Upper lobe of right lung (tissue), 1 donor: ENCODE data around the gene MEGF6. TPM values are rescaled to one million over a fixed set of nuclear protein-coding genes. Genes with fewer than 3 reads are reported as not detected.

ENCODE experiments used
- ATAC-seq: fragments of 200-7000 bp; cut with Tn5 transposase; one replicate; pipeline ENCODE4 v1.9.1; 2020; ENCODE audit warnings: mild to moderate bottlenecking, moderate library complexity
- DNase-seq: peaks from one replicate; pipeline ENCODE4 v3.0.0-alpha.2; 2020
- H3K27ac ChIP-seq: fragments of 200-600 bp; one replicate; pipeline ENCODE4 v1.8.0; 2022
- H3K27me3 ChIP-seq: fragments of 200-600 bp; one replicate; pipeline ENCODE4 v1.8.0; 2022; ENCODE audit warnings: mild to moderate bottlenecking
- H3K36me3 ChIP-seq: fragments of 200-600 bp; one replicate; pipeline ENCODE4 v1.8.0; 2022
- H3K4me1 ChIP-seq: fragments of 200-600 bp; one replicate; pipeline ENCODE4 v1.8.0; 2022
- H3K4me3 ChIP-seq: fragments of 200-600 bp; one replicate; pipeline ENCODE4 v1.8.0; 2022; ENCODE audit warnings: mild to moderate bottlenecking
- H3K9me3 ChIP-seq: fragments of 200-600 bp; one replicate; pipeline ENCODE4 v1.8.0; 2022
- CTCF ChIP-seq: fragments of 200-600 bp; IDR thresholded peaks from one replicate; pipeline ENCODE4 v1.8.0; 2022; ENCODE audit warnings: antibody characterized with exemption
- intact Hi-C: fragments of 100-400 bp; cut with DNase I; formaldehyde crosslinking; loops from one replicate; pipeline ENCODE4 v1.11.0; 2022
- total RNA-seq: library from RNA; stranded (reverse); fragmentation: NEBNext Ultra II Directional; extraction: Animal tissue kit (Norgen Biotek cat#: 25700); gene quantifications from one replicate; pipeline ENCODE4 v1.2.1, GENCODE V29; 2021
- donor health status: DM: no; HTN: yes; CAD: no; lungs with severe emphysema.

Gene MEGF6
- total RNA-seq, 1 donor from 2014 or later, result 96.6 TPM

DNA sequence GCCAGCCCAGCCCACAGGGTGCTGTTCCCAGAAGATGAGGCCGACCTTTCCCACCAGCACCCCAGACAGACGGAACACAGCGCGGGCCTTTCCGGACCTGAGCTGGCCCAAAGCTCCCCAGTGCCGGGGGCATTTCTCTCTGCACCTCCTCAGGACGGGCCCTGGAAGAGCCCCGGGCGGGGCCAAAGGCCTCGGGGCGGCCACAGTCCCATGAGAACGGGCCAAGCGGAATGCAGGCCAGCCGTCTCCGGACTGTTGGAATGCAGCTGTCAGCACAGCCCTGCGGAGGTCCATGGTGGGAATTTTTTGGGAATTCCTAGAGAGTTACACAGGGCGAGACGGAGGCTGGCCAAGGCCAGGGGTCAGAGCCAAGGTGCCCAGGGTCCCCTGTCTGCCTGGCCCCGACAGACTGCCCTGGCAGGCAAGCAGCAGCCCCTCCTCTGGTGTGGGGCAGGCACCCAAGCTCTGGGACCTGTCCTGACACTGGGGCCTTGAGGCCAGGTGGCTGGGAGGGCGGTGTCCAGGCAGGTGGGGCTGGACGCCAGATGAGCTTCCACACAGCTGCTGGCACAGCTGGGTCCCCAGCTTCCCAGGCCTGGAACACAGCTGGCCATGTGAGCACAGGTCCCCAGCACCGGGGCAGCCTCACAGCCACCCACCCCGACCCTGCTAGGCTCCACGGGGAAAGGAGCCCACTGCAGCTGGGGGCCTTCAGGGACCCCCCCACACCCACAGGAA, 63.0 kb downstream of the MEGF6 start:
- no peaks in the 10 kb centered on the region for H3K9me3 ChIP-seq
- DNase-seq, result no peak
- no peak overlapping the region for H3K27ac ChIP-seq
- ATAC-seq, result peak; percentile 21
- no peak overlapping the region for H3K4me3 ChIP-seq
- intact Hi-C loops, result no loop called here
- no peaks in the 10 kb centered on the region for H3K36me3 ChIP-seq
- no peak for TF ChIP-seq CTCF
- H3K4me1 ChIP-seq, result peaks cover 27% of the 10 kb centered on the region
- H3K27me3 ChIP-seq, result no peaks in the 10 kb centered on the region

DNA sequence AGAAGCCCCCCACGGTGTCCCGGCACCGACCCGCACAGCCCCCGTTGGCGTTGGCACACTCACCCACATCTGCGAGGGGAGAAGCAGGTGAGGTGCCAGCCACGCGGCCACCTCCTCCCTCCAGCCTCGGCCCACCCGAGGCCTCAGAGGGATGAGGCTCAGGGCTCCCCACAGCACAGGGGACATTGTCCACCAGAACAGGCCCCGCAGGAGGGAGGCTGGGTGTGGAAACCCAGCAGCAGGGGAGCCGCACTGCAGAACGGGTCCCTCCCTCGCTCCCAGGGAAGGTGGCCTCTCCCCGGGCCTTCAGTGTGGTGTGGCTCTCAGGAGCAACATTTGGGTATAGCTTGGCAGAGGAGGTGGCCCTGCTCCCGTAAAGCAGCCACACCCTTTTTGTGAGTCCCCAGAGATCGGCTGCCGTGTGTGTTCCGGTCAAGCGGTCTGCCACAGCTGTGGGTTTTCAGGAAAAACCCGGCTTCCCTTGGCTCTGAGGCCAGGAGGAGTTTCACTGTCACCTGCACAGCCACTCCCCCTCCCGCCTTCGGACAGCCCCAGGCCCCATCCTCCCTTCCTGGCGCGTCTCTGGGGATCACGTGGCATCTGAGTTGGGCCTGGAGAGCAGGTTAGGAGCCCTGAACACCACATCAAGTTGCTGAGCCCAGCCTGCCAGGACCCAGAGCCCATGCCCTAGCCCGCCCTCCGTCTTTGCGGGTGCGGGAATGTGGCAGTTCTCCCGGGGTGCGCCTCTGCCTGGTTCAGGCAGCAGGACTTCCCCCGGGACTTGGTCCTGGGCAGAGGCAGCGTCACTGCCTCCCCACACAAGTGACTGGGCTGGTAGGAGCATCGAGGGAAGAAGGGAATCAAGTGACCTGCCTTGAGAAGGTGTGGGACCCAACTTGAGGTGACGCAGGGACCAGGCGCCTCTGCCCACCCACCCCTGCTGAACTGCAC, 64.0 kb downstream of the MEGF6 start:
- DNase-seq (no peak), ATAC-seq (no peak)
- H3K27ac ChIP-seq, result peak overlapping the region; percentile 13
- H3K27me3 ChIP-seq, result no peaks in the 10 kb centered on the region
- intact Hi-C loops, result no loop called here
- no peak for TF ChIP-seq CTCF
- no peak overlapping the region for H3K4me3 ChIP-seq
- peaks cover 32% of the 10 kb centered on the region for H3K4me1 ChIP-seq
- no peaks in the 10 kb centered on the region for H3K36me3 ChIP-seq
- no peaks in the 10 kb centered on the region for H3K9me3 ChIP-seq

DNA sequence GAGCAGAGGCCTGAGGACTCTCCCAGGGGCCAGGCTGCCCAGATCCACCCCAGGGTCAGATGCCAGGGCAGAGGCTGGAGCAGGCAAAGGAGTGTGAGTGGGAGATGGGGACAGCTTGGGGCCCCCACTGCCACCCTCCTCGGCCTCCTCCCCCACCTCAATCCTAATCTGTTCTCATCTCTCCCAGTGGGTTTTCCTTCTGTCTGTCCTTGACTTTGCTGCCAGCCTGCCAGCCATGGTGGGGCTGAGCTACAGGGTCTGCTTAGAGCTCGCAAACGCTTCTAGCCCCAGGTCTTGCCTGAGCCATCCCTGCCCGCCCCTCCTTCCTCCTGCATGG, 65.3 kb downstream of the MEGF6 start:
- TF ChIP-seq CTCF, result no peak
- DNase-seq (no peak), ATAC-seq (no peak)
- Histone ChIP-seq H3K27ac (peak overlapping the region; percentile 47), H3K9me3 (no peaks in the 10 kb centered on the region), H3K27me3 (no peaks in the 10 kb centered on the region), H3K4me1 (peaks cover 35% of the 10 kb centered on the region), H3K4me3 (no peak overlapping the region), H3K36me3 (no peaks in the 10 kb centered on the region)
- intact Hi-C loops, result no loop called here

DNA sequence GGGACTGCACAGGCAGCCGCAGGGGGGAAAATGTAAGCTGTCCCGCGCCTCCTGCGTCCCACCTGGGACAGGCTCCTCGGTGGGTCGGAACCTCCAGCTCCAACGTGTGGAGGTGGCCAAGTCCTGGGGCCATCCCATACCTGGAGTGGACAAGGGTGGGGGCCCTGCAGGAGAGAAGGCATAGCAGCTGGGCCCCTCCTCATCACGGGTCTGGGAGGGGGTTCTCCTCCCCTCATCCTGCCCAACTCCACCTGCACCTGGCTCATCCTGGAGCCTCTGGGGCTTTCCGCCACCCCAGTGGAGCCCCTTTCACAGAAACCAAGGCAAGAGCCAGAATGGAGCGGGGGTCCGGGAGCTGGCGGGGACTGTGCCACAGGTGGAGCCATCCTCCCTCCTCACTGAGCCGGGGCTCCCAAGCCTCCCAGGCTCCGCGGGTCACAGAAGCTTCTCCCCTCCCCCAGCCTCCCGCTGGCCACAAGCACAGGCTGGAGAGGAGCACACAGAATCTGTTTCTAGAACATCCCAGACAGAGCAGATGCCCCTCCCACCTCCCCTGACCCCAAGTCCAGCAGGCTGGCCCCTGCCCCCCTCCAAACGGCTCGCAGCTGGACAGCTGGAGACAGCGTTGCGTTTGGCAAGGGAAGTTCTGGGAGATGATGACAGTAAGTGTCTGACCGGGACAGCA, 65.8 kb downstream of the MEGF6 start:
- no peak for DNase-seq

More for the DNA sequence above, 65.8 kb downstream of the MEGF6 start:
- H3K27ac ChIP-seq, result peak overlapping the region; percentile 47
- ATAC-seq, result peak; percentile 7
- H3K4me3 ChIP-seq, result no peak overlapping the region
- TF ChIP-seq CTCF, result no peak
- no peaks in the 10 kb centered on the region for H3K27me3 ChIP-seq
- H3K4me1 ChIP-seq, result peaks cover 35% of the 10 kb centered on the region
- intact Hi-C loops, result no loop called here
- no peaks in the 10 kb centered on the region for H3K9me3 ChIP-seq
- H3K36me3 ChIP-seq, result no peaks in the 10 kb centered on the region
